ENCODE measurements around the gene RYR1.

DNA sequence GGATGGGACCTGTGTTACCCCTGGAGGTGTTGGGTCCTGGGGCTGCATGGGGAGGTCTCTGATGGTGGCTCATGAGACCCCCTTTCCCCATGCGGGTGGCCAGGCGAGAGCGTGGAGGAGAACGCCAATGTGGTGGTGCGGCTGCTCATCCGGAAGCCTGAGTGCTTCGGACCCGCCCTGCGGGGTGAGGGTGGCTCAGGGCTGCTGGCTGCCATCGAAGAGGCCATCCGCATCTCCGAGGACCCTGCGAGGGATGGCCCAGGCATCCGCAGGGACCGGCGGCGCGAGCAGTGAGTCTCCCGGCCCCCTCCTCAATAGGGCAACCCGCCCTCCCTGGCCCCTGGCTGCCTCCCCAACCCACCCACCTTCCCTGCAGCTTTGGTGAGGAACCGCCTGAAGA, 66.0 kb downstream of the RYR1 start:
- TF ChIP-seq, protein P1, sequence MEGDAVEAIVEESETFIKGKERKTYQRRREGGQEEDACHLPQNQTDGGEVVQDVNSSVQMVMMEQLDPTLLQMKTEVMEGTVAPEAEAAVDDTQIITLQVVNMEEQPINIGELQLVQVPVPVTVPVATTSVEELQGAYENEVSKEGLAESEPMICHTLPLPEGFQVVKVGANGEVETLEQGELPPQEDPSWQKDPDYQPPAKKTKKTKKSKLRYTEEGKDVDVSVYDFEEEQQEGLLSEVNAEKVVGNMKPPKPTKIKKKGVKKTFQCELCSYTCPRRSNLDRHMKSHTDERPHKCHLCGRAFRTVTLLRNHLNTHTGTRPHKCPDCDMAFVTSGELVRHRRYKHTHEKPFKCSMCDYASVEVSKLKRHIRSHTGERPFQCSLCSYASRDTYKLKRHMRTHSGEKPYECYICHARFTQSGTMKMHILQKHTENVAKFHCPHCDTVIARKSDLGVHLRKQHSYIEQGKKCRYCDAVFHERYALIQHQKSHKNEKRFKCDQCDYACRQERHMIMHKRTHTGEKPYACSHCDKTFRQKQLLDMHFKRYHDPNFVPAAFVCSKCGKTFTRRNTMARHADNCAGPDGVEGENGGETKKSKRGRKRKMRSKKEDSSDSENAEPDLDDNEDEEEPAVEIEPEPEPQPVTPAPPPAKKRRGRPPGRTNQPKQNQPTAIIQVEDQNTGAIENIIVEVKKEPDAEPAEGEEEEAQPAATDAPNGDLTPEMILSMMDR (IDR thresholded peaks at IDR 0.05; ENCODE audit: control extremely low read depth in 1 of 3, insufficient read depth in 1 of 3, low read depth in 1 of 3, low read length in 3 of 3), result no peak
- TF ChIP-seq HDAC6 (IDR thresholded peaks at IDR 0.05; ENCODE audit: low read depth, low read length), result no peak
